Natural killer cell (primary cell): ENCODE results near the gene ADAM33. TPM values are rescaled to one million over a fixed set of nuclear protein-coding genes. Genes with fewer than 3 reads are reported as not detected.

ENCODE experiments used
- ATAC-seq, 3 donors: fragments of 150-1000 bp in 2 of 3; fragments of 200-7000 bp in 1 of 3; cut with Tn5 transposase; 1 replicate in 1 of 3; 2 replicates in 2 of 3; pipeline ENCODE4 v1.10.0; 2021; ENCODE audit warnings: mild to moderate bottlenecking in 2 of 3, moderate library complexity in 2 of 3
- DNase-seq, 2 donors: peaks; one replicate each; pipeline versions ENCODE4 v3.0.0 to v3.0.0-alpha.2; 2013 to 2021; ENCODE audit warnings: mixed read lengths in 1 of 2
- H3K27ac ChIP-seq: one replicate; pipeline ENCODE4 v1.5.1; 2013; ENCODE audit warnings: mild to moderate bottlenecking, low read length
- H3K27me3 ChIP-seq: one replicate; pipeline ENCODE4 v1.6.1; 2013; ENCODE audit warnings: low read length; ENCODE audit not compliant: control insufficient read depth, insufficient read depth
- H3K36me3 ChIP-seq: one replicate; pipeline ENCODE4 v1.6.1; 2013; ENCODE audit warnings: low read length; ENCODE audit not compliant: control insufficient read depth, insufficient read depth
- H3K4me1 ChIP-seq: one replicate; pipeline ENCODE4 v1.6.1; 2013; ENCODE audit warnings: low read length; ENCODE audit not compliant: control insufficient read depth, insufficient read depth
- H3K4me3 ChIP-seq: one replicate; pipeline ENCODE4 v1.5.1; 2013; ENCODE audit warnings: low read length
- H3K9me3 ChIP-seq: one replicate; pipeline ENCODE4 v1.6.1; 2013; ENCODE audit warnings: low read length; ENCODE audit not compliant: control insufficient read depth, insufficient read depth
- H3K27ac Mint-ChIP-seq, 2 donors: one replicate each; pipeline ENCODE4 v1.8.0; 2022; ENCODE audit warnings: mild to moderate bottlenecking in 2 of 2, mixed read lengths in 2 of 2, moderate library complexity in 1 of 2
- H3K27me3 Mint-ChIP-seq, 2 donors: one replicate each; pipeline ENCODE4 v1.8.0; 2022; ENCODE audit warnings: low read depth in 2 of 2, mixed read lengths in 2 of 2
- H3K36me3 Mint-ChIP-seq: one replicate; pipeline ENCODE4 v1.8.0; 2022; ENCODE audit warnings: mixed read lengths
- H3K4me1 Mint-ChIP-seq, 2 donors: one replicate each; pipeline ENCODE4 v1.8.0; 2022; ENCODE audit warnings: mixed read lengths in 2 of 2
- H3K4me3 Mint-ChIP-seq: one replicate; pipeline ENCODE4 v1.8.0; 2022; ENCODE audit warnings: mild to moderate bottlenecking, moderate library complexity, mixed read lengths
- H3K9me3 Mint-ChIP-seq, 2 donors: one replicate each; pipeline ENCODE4 v1.8.0; 2022; ENCODE audit warnings: mixed read lengths in 2 of 2
- CTCF ChIP-seq: fragments of 200-600 bp; IDR thresholded peaks from one replicate; pipeline ENCODE4 v1.8.0; 2022; ENCODE audit warnings: antibody characterized with exemption
- WGBS: methylation state at CpG from one replicate; pipeline ENCODE4 v1.1.7; 2013; ENCODE audit warnings: missing lambda C conversion rate; ENCODE audit not compliant: insufficient coverage; 5-methylcytosine and 5-hydroxymethylcytosine counted together
- intact Hi-C: fragments of 100-400 bp; cut with micrococcal nuclease; formaldehyde crosslinking; loops from one replicate; pipeline ENCODE4 v1.14.2; 2022
- total RNA-seq, 4 donors: library from RNA; stranded (reverse); fragments of 120-200 nt in 1 of 4; gene quantifications; one replicate each; pipeline versions ENCODE4 v1.2.3 to v1.2.4, GENCODE V29; 2013 to 2022

Gene ADAM33
- total RNA-seq, 3 donors from 2014 or later (not counting 1 experiment from before 2014, with no cell fraction given): not detected

- Mint-ChIP-seq H3K4me3 (no peak overlapping the region), H3K4me1 (peaks cover 14 to 21% of the 10 kb centered on the region in 2 donors), H3K9me3 (no peaks in the 10 kb centered on the region), H3K27ac (no peak overlapping the region), H3K27me3 (peaks cover 4 to 6% of the 10 kb centered on the region in 2 donors), H3K36me3 (peaks cover 7% of the 10 kb centered on the region)
- H3K4me1 ChIP-seq: peaks cover 12% of the 10 kb centered on the region
- peaks cover 4% of the 10 kb centered on the region for H3K36me3 ChIP-seq
- intact Hi-C loops: no loop called here
- 85% methylated on average over 2 of the region's 2 CpGs for WGBS
- no peak for TF ChIP-seq CTCF
- DNase-seq: no peak
- ATAC-seq: no peak
- no peaks in the 10 kb centered on the region for H3K27me3 ChIP-seq
- no peak overlapping the region for H3K4me3 ChIP-seq
- no peak overlapping the region for H3K27ac ChIP-seq
- no peaks in the 10 kb centered on the region for H3K9me3 ChIP-seq
Observed at GRCh38 chr20:3653921-3654320, 27.9 kb downstream of the ADAM33 start.

- Histone ChIP-seq H3K36me3 (peaks cover 9% of the 10 kb centered on the region), H3K27me3 (no peaks in the 10 kb centered on the region), H3K4me1 (peaks cover 10% of the 10 kb centered on the region), H3K9me3 (no peaks in the 10 kb centered on the region), H3K4me3 (no peak overlapping the region), H3K27ac (no peak overlapping the region)
- ATAC-seq: peak in 1 of 3 donors; percentile 35
- Mint-ChIP-seq H3K27ac (no peak overlapping the region), H3K27me3 (no peaks in the 10 kb centered on the region), H3K36me3 (peaks cover 7% of the 10 kb centered on the region), H3K9me3 (no peaks in the 10 kb centered on the region), H3K4me3 (no peak overlapping the region), H3K4me1 (peaks cover 14 to 17% of the 10 kb centered on the region in 2 donors)
- WGBS: 54% methylated on average over 10 of the region's 10 CpGs
- DNase-seq: no peak
- intact Hi-C loops: no loop called here
- TF ChIP-seq CTCF: no peak
Observed at GRCh38 chr20:3652676-3653596, 28.9 kb downstream of the ADAM33 start.

- Histone ChIP-seq H3K27ac (no peak overlapping the region), H3K4me3 (no peak overlapping the region), H3K9me3 (no peaks in the 10 kb centered on the region), H3K27me3 (no peaks in the 10 kb centered on the region), H3K36me3 (peaks cover 14% of the 10 kb centered on the region), H3K4me1 (peaks cover 10% of the 10 kb centered on the region)
- no peaks in the 10 kb centered on the region for H3K27me3 Mint-ChIP-seq
- intact Hi-C loops: no loop called here
- no peak for TF ChIP-seq CTCF
- H3K4me1 Mint-ChIP-seq: peaks cover 14 to 17% of the 10 kb centered on the region in 2 donors
- ATAC-seq (no peak), DNase-seq (no peak)
- no peak overlapping the region for H3K4me3 Mint-ChIP-seq
- peaks cover 7% of the 10 kb centered on the region for H3K36me3 Mint-ChIP-seq
- no peak overlapping the region for H3K27ac Mint-ChIP-seq
- no peaks in the 10 kb centered on the region for H3K9me3 Mint-ChIP-seq
- 98% methylated on average over 9 of the region's 9 CpGs for WGBS
Observed at GRCh38 chr20:3652221-3652620, 29.6 kb downstream of the ADAM33 start.
